CD4-positive, alpha-beta T cell (primary cell): ENCODE measurements around the gene ERCC8. TPM values are rescaled to one million over a fixed set of nuclear protein-coding genes. Genes with fewer than 3 reads are reported as not detected.

ENCODE experiments used
- ATAC-seq: fragments of 200-7000 bp; cut with Tn5 transposase; one replicate; pipeline ENCODE4 v1.10.0; 2022; ENCODE audit warnings: mild to moderate bottlenecking; ENCODE audit not compliant: poor library complexity
- CTCF ChIA-PET: fragments of 350-600 bp; sonication (Branson Sonifier 250); formaldehyde crosslinking; loops from one replicate; lab custom pipeline; 2021; ENCODE audit warnings: antibody characterized with exemption, inconsistent platforms; lab: Charles Lee
- POLR2A ChIA-PET: fragments of 350-600 bp; sonication (Branson Sonifier 250); formaldehyde crosslinking; loops from one replicate; lab custom pipeline; 2021; ENCODE audit warnings: antibody characterized with exemption, inconsistent platforms; lab: Charles Lee
- DNase-seq, 14 experiments: peaks; one replicate each; pipeline ENCODE4 v3.0.0-alpha.2; 2013 to 2020; ENCODE audit warnings: mixed read lengths in 2 of 14
- H3K27ac ChIP-seq, 2 donors: one replicate each; pipeline versions ENCODE4 v1.5.1 to v1.7.0; 2013; ENCODE audit warnings: low read length in 2 of 2, low read depth in 1 of 2, mild to moderate bottlenecking in 1 of 2
- H3K27me3 ChIP-seq, 2 experiments: 1 replicate in 1 of 2; 2 replicates in 1 of 2; pipeline versions ENCODE4 v1.6.1 to v1.7.0; 2013; ENCODE audit warnings: low read length in 2 of 2, control low read depth in 1 of 2, mild to moderate bottlenecking in 1 of 2, moderate library complexity in 1 of 2; ENCODE audit not compliant: insufficient read depth in 2 of 2, control insufficient read depth in 1 of 2
- H3K36me3 ChIP-seq: one replicate; pipeline ENCODE4 v1.6.1; 2013; ENCODE audit warnings: low read length, control low read depth; ENCODE audit not compliant: insufficient read depth
- H3K4me1 ChIP-seq: one replicate; pipeline ENCODE4 v1.6.1; 2013; ENCODE audit warnings: low read length, control low read depth; ENCODE audit not compliant: insufficient read depth
- H3K4me3 ChIP-seq: one replicate; pipeline ENCODE4 v1.5.1; 2013; ENCODE audit warnings: mild to moderate bottlenecking, low read length, moderate library complexity
- H3K9me3 ChIP-seq, 2 experiments: 1 replicate in 1 of 2; 2 replicates in 1 of 2; pipeline versions ENCODE4 v1.6.1 to v1.7.0; 2013; ENCODE audit warnings: low read length in 2 of 2, mild to moderate bottlenecking in 2 of 2, control low read depth in 1 of 2, moderate library complexity in 1 of 2; ENCODE audit not compliant: control insufficient read depth in 1 of 2, insufficient read depth in 1 of 2
- H3K27ac Mint-ChIP-seq: one replicate; pipeline ENCODE4 v1.8.0; 2020; ENCODE audit warnings: mixed read lengths
- H3K27me3 Mint-ChIP-seq: one replicate; pipeline ENCODE4 v1.8.0; 2021; ENCODE audit warnings: mixed read lengths
- H3K36me3 Mint-ChIP-seq: one replicate; pipeline ENCODE4 v1.8.0; 2021; ENCODE audit warnings: low read depth, mixed read lengths
- H3K4me1 Mint-ChIP-seq: one replicate; pipeline ENCODE4 v1.8.0; 2021; ENCODE audit warnings: low read depth, mixed read lengths
- H3K4me3 Mint-ChIP-seq: one replicate; pipeline ENCODE4 v1.8.0; 2020; ENCODE audit warnings: mild to moderate bottlenecking, mixed read lengths
- H3K9me3 Mint-ChIP-seq: one replicate; pipeline ENCODE4 v1.8.0; 2020; ENCODE audit warnings: mixed read lengths
- CTCF ChIP-seq: fragments of 200-600 bp; IDR thresholded peaks from one replicate; pipeline ENCODE4 v1.8.0; 2022; ENCODE audit warnings: antibody characterized with exemption, mild to moderate bottlenecking
- intact Hi-C, 2 experiments: fragments of 100-400 bp; cut with DNase I in 1 of 2; cut with micrococcal nuclease in 1 of 2; formaldehyde crosslinking; loops; one replicate each; pipeline versions ENCODE4 v1.15.1 to v1.9.0; 2023 to 2025; cut with DNase I, micrococcal nuclease
- total RNA-seq, 174 experiments: library from RNA in 2 of 174; stranded (reverse) in 2 of 174; gene quantifications; one replicate each; pipeline ENCODE4 v1.2.3 and lab custom pipeline; 2021 to 2026

The ERCC8 gene
- total RNA-seq, 2 experiments from 2014 or later: 2.6 to 3.7 TPM

GRCh38 chr5:60896991-60897390 lies 47.9 kb downstream of the ERCC8 start:
- no peak overlapping the region for H3K4me3 ChIP-seq
- ATAC-seq (no peak), DNase-seq (no peak)
- no peaks in the 10 kb centered on the region for H3K27me3 ChIP-seq
- ChIA-PET CTCF (no interaction called here), POLR2A (no interaction called here)
- peaks cover 0 to 6% of the 10 kb centered on the region in 2 experiments for H3K9me3 ChIP-seq
- TF ChIP-seq CTCF: no peak
- Mint-ChIP-seq H3K4me3 (no peak overlapping the region), H3K4me1 (no peaks in the 10 kb centered on the region), H3K36me3 (peaks cover 80% of the 10 kb centered on the region), H3K27ac (no peak overlapping the region), H3K9me3 (peaks cover 4% of the 10 kb centered on the region), H3K27me3 (no peaks in the 10 kb centered on the region)
- H3K27ac ChIP-seq: no peak overlapping the region
- intact Hi-C loops: no loop called here
- H3K36me3 ChIP-seq: peaks cover 11% of the 10 kb centered on the region
- no peaks in the 10 kb centered on the region for H3K4me1 ChIP-seq

- Histone ChIP-seq H3K36me3 (peaks cover 14% of the 10 kb centered on the region), H3K4me3 (no peak overlapping the region), H3K4me1 (no peaks in the 10 kb centered on the region), H3K27me3 (no peaks in the 10 kb centered on the region), H3K27ac (no peak overlapping the region), H3K9me3 (peaks cover 0 to 6% of the 10 kb centered on the region in 2 experiments)
- H3K4me1 Mint-ChIP-seq: no peaks in the 10 kb centered on the region
- no peak overlapping the region for H3K4me3 Mint-ChIP-seq
- H3K27me3 Mint-ChIP-seq: no peaks in the 10 kb centered on the region
- H3K36me3 Mint-ChIP-seq: peaks cover 84% of the 10 kb centered on the region
- no peak for DNase-seq
- TF ChIP-seq CTCF: no peak
- H3K27ac Mint-ChIP-seq: no peak overlapping the region
- peaks cover 4% of the 10 kb centered on the region for H3K9me3 Mint-ChIP-seq
- CTCF ChIA-PET: no interaction called here
- POLR2A ChIA-PET: no interaction called here
- intact Hi-C loops: no loop called here
- no peak for ATAC-seq
Measured at GRCh38 chr5:60893521-60893920, 51.3 kb downstream of the ERCC8 start.

GRCh38 chr5:60891667-60892066 lies 53.2 kb downstream of the ERCC8 start:
- POLR2A ChIA-PET: no interaction called here
- CTCF ChIA-PET: no interaction called here
- TF ChIP-seq CTCF: no peak
- Histone ChIP-seq H3K4me3 (no peak overlapping the region), H3K9me3 (peaks cover 0 to 6% of the 10 kb centered on the region in 2 experiments), H3K36me3 (peaks cover 9% of the 10 kb centered on the region), H3K4me1 (no peaks in the 10 kb centered on the region), H3K27me3 (no peaks in the 10 kb centered on the region), H3K27ac (no peak overlapping the region)
- no peak overlapping the region for H3K27ac Mint-ChIP-seq
- no peak overlapping the region for H3K4me3 Mint-ChIP-seq
- peaks cover 84% of the 10 kb centered on the region for H3K36me3 Mint-ChIP-seq
- no peak for DNase-seq
- H3K4me1 Mint-ChIP-seq: no peaks in the 10 kb centered on the region
- no peaks in the 10 kb centered on the region for H3K27me3 Mint-ChIP-seq
- ATAC-seq: no peak
- no peaks in the 10 kb centered on the region for H3K9me3 Mint-ChIP-seq
- intact Hi-C loops: no loop called here
